ENCODE results near the gene CFAP206. TPM values are rescaled to one million over a fixed set of nuclear protein-coding genes. Genes with fewer than 3 reads are reported as not detected.

Gene CFAP206
- total RNA-seq, 1 experiment from 2014 or later = 0.54 TPM

GRCh38 chr6:87498048-87498447 is 90.3 kb downstream of the CFAP206 start:
- H3K4me1 ChIP-seq (ENCODE audit: control insufficient read depth in 1 of 2, insufficient read depth in 2 of 2, low read length in 2 of 2) = peaks cover 0 to 5% of the 10 kb centered on the region in 2 experiments; a peak in 2 of 4 replicates
- peaks cover 15% of the 10 kb centered on the region for H3K79me2 ChIP-seq (ENCODE audit: insufficient read depth, low read length)
- no peak overlapping the region for H3K4me3 ChIP-seq (replicated peaks in 1 of 2; ENCODE audit: low read depth in 1 of 2, low read length in 2 of 2)
- H3K9me2 ChIP-seq (ENCODE audit: insufficient read depth) = no peaks in the 10 kb centered on the region
- H3K27me3 ChIP-seq (ENCODE audit: insufficient read depth, low read length) = no peaks in the 10 kb centered on the region
- TF ChIP-seq SRF (IDR thresholded peaks at IDR 0.05; ENCODE audit: low read depth) (no peak), EZH2phosphoT487 (IDR thresholded peaks at IDR 0.05; ENCODE audit: borderline replicate concordance) (no peak), POLR2A (IDR thresholded peaks at IDR 0.05; ENCODE audit: borderline replicate concordance, extremely low read depth, insufficient read depth, insufficient read length) (no peak), SIN3A (IDR thresholded peaks at IDR 0.05; ENCODE audit: low read depth) (no peak), ZFX (IDR thresholded peaks at IDR 0.05) (no peak), ELF1 (IDR thresholded peaks at IDR 0.05; ENCODE audit: borderline replicate concordance, low read depth) (no peak), TCF7L2 (IDR thresholded peaks at IDR 0.05; ENCODE audit: borderline replicate concordance, extremely low read depth, insufficient read depth, insufficient read length) (no peak), POLR2AphosphoS5 (IDR thresholded peaks at IDR 0.05; ENCODE audit: low read depth, low read length) (no peak), EGR1 (IDR thresholded peaks at IDR 0.05; ENCODE audit: low read depth) (no peak), ZBTB33 (IDR thresholded peaks at IDR 0.05; ENCODE audit: extremely low read depth, insufficient replicate concordance, low read length) (no peak), EZH2 (IDR thresholded peaks at IDR 0.05) (no peak), CEBPB (IDR thresholded peaks at IDR 0.05; ENCODE audit: low read depth) (no peak), CTCF (IDR thresholded peaks at IDR 0.05 in 2 of 3, conservative IDR thresholded peaks at IDR 0.05 in 1 of 3; ENCODE audit: borderline replicate concordance in 1 of 3, insufficient read depth in 1 of 3, low read depth in 2 of 3, low read length in 2 of 3) (no peak), JUND (IDR thresholded peaks at IDR 0.05) (no peak), YY1 (IDR thresholded peaks at IDR 0.05; ENCODE audit: extremely low read depth, insufficient replicate concordance, low read depth, low read length) (no peak), CBX3 (IDR thresholded peaks at IDR 0.05; ENCODE audit: low read depth) (no peak), ZNF274 (IDR thresholded peaks at IDR 0.05; ENCODE audit: low read depth, low read length) (no peak), SP1 (IDR thresholded peaks at IDR 0.05; ENCODE audit: low read depth) (no peak), MAX (IDR thresholded peaks at IDR 0.05) (no peak)
- no peaks in the 10 kb centered on the region for H3K9me3 ChIP-seq (ENCODE audit: control insufficient read depth in 1 of 2, insufficient read depth in 1 of 2, low read depth in 1 of 2, low read length in 2 of 2)
- peaks cover 0 to 8% of the 10 kb centered on the region in 2 experiments; a peak in 1 of 4 replicates for H3K36me3 ChIP-seq (ENCODE audit: control insufficient read depth in 1 of 2, insufficient read depth in 2 of 2, low read length in 2 of 2)
- no peak for DNase-seq (ENCODE audit: low read depth, low spot score)
- BruUV-seq (replicated peaks) = no TSS peak
- no peak overlapping the region for H3K9ac ChIP-seq (ENCODE audit: low read length)
- CTCF ChIA-PET = no interaction called here
- no peak overlapping the region for H2AFZ ChIP-seq (ENCODE audit: low read depth, low read length, poor library complexity, severe bottlenecking)
- H3K4me2 ChIP-seq (ENCODE audit: low read length) = no peak overlapping the region
- no peak for ATAC-seq
- no peaks in the 10 kb centered on the region for H4K20me1 ChIP-seq (ENCODE audit: insufficient read depth)
- RAD21 ChIA-PET (ENCODE audit: low non-redundant PET in 1 of 2, low total read pairs in 2 of 2, uncharacterized antibody in 2 of 2, unreplicated experiment in 2 of 2) = interaction anchor here in 1 of 2 experiments (0.6 kb wide), 1 partner anchor 45 kb away, joined by 3 read pairs; no protein-coding TSS in a partner anchor
- intact Hi-C loops (cut with micrococcal nuclease) = no loop called here
- H3K27ac ChIP-seq (ENCODE audit: low read depth, low read length) = no peak overlapping the region
- POLR2A ChIA-PET = no interaction called here

Data from HCT116 (cell line).